ENCODE results near the gene HSPB7.

GRCh38 chr1:16065269-16065576 is 47.4 kb upstream of the HSPB7 start:
- TF ChIP-seq, protein P1, sequence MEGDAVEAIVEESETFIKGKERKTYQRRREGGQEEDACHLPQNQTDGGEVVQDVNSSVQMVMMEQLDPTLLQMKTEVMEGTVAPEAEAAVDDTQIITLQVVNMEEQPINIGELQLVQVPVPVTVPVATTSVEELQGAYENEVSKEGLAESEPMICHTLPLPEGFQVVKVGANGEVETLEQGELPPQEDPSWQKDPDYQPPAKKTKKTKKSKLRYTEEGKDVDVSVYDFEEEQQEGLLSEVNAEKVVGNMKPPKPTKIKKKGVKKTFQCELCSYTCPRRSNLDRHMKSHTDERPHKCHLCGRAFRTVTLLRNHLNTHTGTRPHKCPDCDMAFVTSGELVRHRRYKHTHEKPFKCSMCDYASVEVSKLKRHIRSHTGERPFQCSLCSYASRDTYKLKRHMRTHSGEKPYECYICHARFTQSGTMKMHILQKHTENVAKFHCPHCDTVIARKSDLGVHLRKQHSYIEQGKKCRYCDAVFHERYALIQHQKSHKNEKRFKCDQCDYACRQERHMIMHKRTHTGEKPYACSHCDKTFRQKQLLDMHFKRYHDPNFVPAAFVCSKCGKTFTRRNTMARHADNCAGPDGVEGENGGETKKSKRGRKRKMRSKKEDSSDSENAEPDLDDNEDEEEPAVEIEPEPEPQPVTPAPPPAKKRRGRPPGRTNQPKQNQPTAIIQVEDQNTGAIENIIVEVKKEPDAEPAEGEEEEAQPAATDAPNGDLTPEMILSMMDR (IDR thresholded peaks at IDR 0.05) = no peak
- TF ChIP-seq POLR2A (IDR thresholded peaks at IDR 0.05) = no peak
- no peak for TF ChIP-seq POLR2AphosphoS5 (IDR thresholded peaks at IDR 0.05)

Measured in prostate gland (tissue), 2 donors.